ENCODE data around the gene HMGN1. TPM values are rescaled to one million over a fixed set of nuclear protein-coding genes. Genes with fewer than 3 reads are reported as not detected.

The HMGN1 gene
- total RNA-seq, 1 experiment from 2014 or later: 516 TPM

- H3K36me3 Mint-ChIP-seq (ENCODE audit: insufficient read depth in 1 of 3, low read depth in 3 of 3): peaks cover 60 to 85% (median 83%) of the 10 kb centered on the region in 3 experiments
Measured at GRCh38 chr21:39296891-39297290, 52.0 kb downstream of the HMGN1 start.

More at GRCh38 chr21:39296891-39297290, 52.0 kb downstream of the HMGN1 start:
- Histone ChIP-seq H3K4me2 (ENCODE audit: insufficient read depth, insufficient read length, low read length) (no peak overlapping the region), H4K91ac (ENCODE audit: insufficient read length, low read depth, low read length) (no peak overlapping the region), H2BK15ac (ENCODE audit: low read depth, low read length) (no peak overlapping the region), H3K14ac (ENCODE audit: insufficient read depth, low read length) (no peak overlapping the region), H2AFZ (ENCODE audit: low read length) (no peak overlapping the region), H3K4ac (ENCODE audit: low read depth, low read length) (no peak overlapping the region), H2BK120ac (ENCODE audit: low read depth, low read length, poor library complexity, severe bottlenecking) (no peak overlapping the region), H2BK12ac (ENCODE audit: insufficient read length, low read depth, low read length) (no peak overlapping the region), H4K5ac (ENCODE audit: insufficient read length, low read depth, low read length) (no peak overlapping the region), H3K79me1 (ENCODE audit: insufficient read depth, low read depth, low read length, poor library complexity, severe bottlenecking) (peaks cover 6% of the 10 kb centered on the region), H4K20me1 (ENCODE audit: control insufficient read depth, insufficient read depth, insufficient read length) (no peaks in the 10 kb centered on the region), H3K27ac (ENCODE audit: insufficient read length, low read depth, low read length) (no peak overlapping the region), H2BK5ac (ENCODE audit: insufficient read length, low read length) (no peak overlapping the region), H3K23ac (ENCODE audit: insufficient read length, low read depth, low read length) (no peak overlapping the region), H3K56ac (ENCODE audit: insufficient read length, low read depth, low read length) (no peak overlapping the region), H3K9me3 (ENCODE audit: control insufficient read depth, low read depth, low read length) (no peaks in the 10 kb centered on the region), H3K23me2 (ENCODE audit: insufficient read length, low read depth, low read length, poor library complexity, severe bottlenecking) (no peaks in the 10 kb centered on the region), H3K79me2 (ENCODE audit: insufficient read depth, low read length) (peaks cover 3% of the 10 kb centered on the region; the same call in 1 of the 2 replicates), H3K27me3 (ENCODE audit: insufficient read depth, low read length) (no peaks in the 10 kb centered on the region), H3K4me1 (ENCODE audit: insufficient read depth, low read length) (no peaks in the 10 kb centered on the region), H3T11ph (ENCODE audit: low read length) (no peak overlapping the region), H2BK20ac (ENCODE audit: low read depth, low read length, poor library complexity, severe bottlenecking) (no peak overlapping the region), H3K18ac (ENCODE audit: insufficient read length, low read depth, low read length) (no peak overlapping the region), H3K9ac (ENCODE audit: extremely low read depth, insufficient read length, low read length) (no peak overlapping the region), H2AK5ac (ENCODE audit: insufficient read length, low read length) (no peak overlapping the region), H4K8ac (replicated peaks; ENCODE audit: insufficient read length, low read depth, low read length) (no peak overlapping the region)
- no CpG with 5 or more reads among the region's 2 CpGs for WGBS (ENCODE audit: extremely low coverage, insufficient read length, low lambda C conversion rate)
- H3K4me3 Mint-ChIP-seq: no peak overlapping the region
- TF ChIP-seq, protein P1, sequence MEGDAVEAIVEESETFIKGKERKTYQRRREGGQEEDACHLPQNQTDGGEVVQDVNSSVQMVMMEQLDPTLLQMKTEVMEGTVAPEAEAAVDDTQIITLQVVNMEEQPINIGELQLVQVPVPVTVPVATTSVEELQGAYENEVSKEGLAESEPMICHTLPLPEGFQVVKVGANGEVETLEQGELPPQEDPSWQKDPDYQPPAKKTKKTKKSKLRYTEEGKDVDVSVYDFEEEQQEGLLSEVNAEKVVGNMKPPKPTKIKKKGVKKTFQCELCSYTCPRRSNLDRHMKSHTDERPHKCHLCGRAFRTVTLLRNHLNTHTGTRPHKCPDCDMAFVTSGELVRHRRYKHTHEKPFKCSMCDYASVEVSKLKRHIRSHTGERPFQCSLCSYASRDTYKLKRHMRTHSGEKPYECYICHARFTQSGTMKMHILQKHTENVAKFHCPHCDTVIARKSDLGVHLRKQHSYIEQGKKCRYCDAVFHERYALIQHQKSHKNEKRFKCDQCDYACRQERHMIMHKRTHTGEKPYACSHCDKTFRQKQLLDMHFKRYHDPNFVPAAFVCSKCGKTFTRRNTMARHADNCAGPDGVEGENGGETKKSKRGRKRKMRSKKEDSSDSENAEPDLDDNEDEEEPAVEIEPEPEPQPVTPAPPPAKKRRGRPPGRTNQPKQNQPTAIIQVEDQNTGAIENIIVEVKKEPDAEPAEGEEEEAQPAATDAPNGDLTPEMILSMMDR (conservative IDR thresholded peaks at IDR 0.05): no peak
- H3K9me3 Mint-ChIP-seq: peaks cover 10 to 11% of the 10 kb centered on the region in 2 experiments; a peak in 4 of 5 replicates
- no peaks in the 10 kb centered on the region for H3K27me3 Mint-ChIP-seq (ENCODE audit: low read depth)
- no peaks in the 10 kb centered on the region for H3K4me1 Mint-ChIP-seq
- H3K27ac Mint-ChIP-seq: no peak overlapping the region
- DNase-seq: no peak

Other genes starting within 250 kb of the HMGN1 start
- gene PSMG1, start 165.6 kb downstream of the HMGN1 start, total RNA-seq (2021): 78.8 and 82.3 TPM in 2 replicates
- gene BRWD1, start 35.5 kb downstream of the HMGN1 start, total RNA-seq (2021): 43.4 and 48.4 TPM in 2 replicates
- 0.46 and 0.50 TPM in 2 replicates for gene LCA5L, start 96.7 kb upstream of the HMGN1 start, total RNA-seq (2021)
- 2.9 and 4.3 TPM in 2 replicates for gene SH3BGR, start 102.9 kb upstream of the HMGN1 start, total RNA-seq (2021)

Data from H9 (cell line).